ENCODE measurements around the gene TMEM91.

GRCh38 chr19:41431426-41432386 is 55.4 kb downstream of the TMEM91 start:
- TF ChIP-seq TAF1 (IDR thresholded peaks at IDR 0.05; ENCODE audit: borderline replicate concordance, insufficient read depth, low read length) (no peak), POLR2AphosphoS5 (IDR thresholded peaks at IDR 0.05; ENCODE audit: low read depth, low read length) (no peak; the same call in 1 of the 2 replicates), SIN3A (IDR thresholded peaks at IDR 0.05; ENCODE audit: borderline replicate concordance, insufficient read depth, low read length) (no peak), REST (IDR thresholded peaks at IDR 0.05; ENCODE audit: insufficient read depth in 1 of 2, low read depth in 2 of 2, low read length in 2 of 2) (no peak), FOXP2 (optimal IDR thresholded peaks at IDR 0.05; ENCODE audit: borderline replicate concordance, extremely low read depth, extremely low read length, insufficient read depth) (no peak)

Data from PFSK-1 (cell line).